Measurements from ENCODE around the gene NCKAP5.

The NCKAP5 gene

GRCh38 chr2:132641819-132642218, 926.4 kb downstream of the NCKAP5 start:
- DNase-seq: no peak

- DNase-seq: no peak
Observed at GRCh38 chr2:132640116-132640515, 928.1 kb downstream of the NCKAP5 start.

GRCh38 chr2:132638313-132639040, 929.8 kb downstream of the NCKAP5 start:
- DNase-seq: no peak

GRCh38 chr2:132636346-132636745, 931.9 kb downstream of the NCKAP5 start:
- DNase-seq: no peak

- no peak for DNase-seq
Observed at GRCh38 chr2:132633635-132634034, 934.6 kb downstream of the NCKAP5 start.

GRCh38 chr2:132632000-132632649, 936.1 kb downstream of the NCKAP5 start:
- DNase-seq: peak; percentile 4

GRCh38 chr2:132627536-132627935, 940.7 kb downstream of the NCKAP5 start:
- no peak for DNase-seq

- DNase-seq: no peak
Observed at GRCh38 chr2:132623096-132623839, 945.0 kb downstream of the NCKAP5 start.
